GOT3 (cell line): ENCODE results near the gene CCDC187.

Experiments used
- DNase-seq: peaks from one replicate; lab custom pipeline; 2025; ENCODE audit warnings: mixed read lengths; lab: John Stamatoyannopoulos, UW

Gene CCDC187

DNA sequence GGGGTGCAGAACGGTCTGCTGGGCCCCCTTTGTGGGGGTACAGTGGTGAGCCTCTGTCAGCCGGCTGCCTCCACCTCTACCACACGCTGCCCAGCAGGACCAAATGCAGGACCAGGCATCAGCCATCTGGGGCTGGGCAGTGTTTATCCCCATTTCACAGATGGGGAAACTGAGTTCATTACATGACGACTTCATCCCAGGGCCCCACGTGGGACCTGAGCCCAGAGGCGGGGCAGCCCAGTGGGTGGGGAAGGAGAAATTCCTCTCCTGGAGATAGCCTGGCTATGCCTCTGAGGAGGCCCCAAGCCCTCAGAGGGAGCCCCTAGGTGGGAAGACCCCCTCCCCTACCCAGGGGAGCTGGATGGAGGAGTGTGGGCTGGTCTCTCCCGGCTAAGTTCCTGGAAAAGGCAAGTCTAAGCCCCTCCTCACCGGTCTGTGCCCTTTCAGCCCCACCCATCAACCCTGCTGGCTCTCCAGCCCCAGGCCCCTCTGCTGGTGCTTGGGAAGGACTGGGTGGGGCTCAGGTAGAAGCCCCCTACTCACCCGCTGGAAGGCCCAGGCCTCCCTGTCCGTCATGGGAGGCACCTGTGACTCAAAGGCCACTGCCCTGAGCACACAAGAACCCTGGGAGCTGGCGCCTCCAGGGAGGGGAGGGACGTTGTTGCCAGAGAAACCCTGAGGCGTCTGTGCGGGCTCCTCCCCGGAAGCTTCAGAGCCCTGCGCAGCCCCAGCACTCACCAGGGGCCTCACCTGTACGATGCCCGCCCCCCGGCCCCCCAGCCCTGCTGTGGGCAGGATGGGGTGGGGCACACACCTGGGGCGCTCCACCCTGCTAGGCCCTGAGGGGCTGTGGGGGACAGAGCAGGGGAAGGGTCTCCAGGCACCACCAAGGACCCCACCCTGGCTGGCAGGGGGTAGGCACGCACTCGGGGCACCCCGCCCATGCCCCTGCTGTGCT lies 7.4 kb upstream of the CCDC187 start:
- DNase-seq, result no peak

DNA sequence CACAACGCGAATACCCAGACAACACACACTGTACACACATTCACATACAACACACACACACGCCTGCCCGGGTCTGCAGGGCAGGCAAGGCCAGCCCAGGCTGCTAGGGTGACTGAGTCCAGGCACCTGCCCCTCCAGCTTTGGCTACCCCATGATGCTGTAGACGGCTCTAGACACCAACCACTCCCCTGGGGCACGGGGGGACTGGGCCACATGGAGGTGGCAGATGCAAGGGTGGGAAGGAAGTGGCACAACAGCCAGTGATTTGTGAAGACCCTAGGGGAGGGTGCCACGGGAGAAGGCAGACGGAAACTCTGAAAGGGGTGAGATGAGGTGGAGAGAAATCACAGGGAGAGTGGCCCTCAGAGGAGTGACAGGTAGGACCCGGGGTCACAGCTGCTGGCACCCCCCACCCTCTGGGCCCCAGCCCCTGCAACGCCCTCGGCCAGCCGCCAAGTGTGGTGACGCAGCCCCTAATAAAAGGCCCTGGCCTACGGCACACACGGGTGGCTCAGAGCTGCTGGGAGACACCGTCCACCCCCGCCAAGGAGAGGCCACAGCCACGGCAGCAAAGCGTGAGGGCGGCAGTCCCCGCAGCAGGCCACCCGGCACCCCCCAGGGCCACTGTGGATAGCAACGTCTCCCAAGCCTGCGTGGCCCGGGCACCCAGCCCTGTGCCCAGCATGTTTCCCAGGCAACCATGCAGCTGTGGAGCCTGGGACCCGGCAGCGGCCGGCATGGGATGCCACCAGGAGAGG lies 6.6 kb upstream of the CCDC187 start:
- DNase-seq, result no peak

DNA sequence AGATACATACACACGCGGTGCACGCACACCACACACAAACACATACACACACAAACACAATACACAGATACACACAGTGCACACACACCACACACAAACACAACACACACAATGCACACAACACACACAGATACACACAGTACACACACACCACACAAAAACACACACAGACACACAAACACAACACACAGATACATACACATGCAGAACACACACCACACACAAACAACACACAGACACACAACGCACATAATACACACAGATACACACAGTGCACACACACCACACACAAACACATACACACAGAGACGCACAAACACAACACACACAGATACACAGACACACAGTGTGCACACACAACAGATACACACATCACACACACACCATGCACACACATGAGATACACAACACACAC lies 5.9 kb upstream of the CCDC187 start:
- no peak for DNase-seq

DNA sequence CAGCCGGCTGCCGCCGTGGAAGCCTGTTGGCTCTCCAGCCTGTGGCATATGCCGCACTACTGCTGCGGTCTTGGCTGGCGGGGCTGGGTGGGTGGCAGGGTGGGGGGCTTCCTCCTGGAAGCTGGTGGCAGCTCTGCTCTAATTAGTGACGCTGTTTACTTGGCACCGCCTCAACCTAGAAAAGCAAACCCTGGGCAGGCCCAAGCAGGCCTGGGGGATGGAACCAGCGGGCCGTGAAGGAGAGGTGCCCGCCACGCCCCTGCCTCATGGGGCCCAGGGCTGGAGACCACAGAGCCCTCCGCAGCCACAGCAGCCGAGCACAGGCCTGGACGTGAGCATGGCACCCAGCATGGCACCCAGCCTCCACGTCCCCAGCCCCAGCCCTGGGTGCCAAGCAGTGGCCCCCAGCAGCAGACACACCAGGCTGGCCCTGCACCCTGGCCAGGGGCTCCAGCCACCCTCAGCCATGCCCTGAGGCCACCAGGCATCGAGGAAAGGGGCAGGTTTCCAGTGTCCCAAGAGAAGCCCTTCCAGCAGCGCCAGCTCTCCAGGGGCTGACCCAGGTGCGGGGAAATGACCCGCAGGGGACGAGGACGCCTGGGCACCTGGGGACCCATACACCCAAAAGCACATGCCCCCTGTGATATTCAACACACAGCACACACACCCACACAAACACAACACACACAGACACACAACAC lies 5.4 kb upstream of the CCDC187 start:
- no peak for DNase-seq

DNA sequence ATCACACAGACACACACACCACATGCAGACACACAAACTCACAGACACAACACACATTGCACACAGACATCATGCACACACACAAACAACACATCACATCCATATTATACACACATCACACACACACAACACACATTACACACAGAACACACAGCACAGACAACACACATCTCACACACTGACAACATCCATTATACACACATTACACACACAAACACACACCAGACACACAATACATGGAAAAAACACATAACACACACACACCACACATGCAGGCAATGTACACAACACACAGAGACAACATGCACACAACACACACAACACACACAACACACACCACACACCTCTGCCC lies 4.8 kb upstream of the CCDC187 start:
- DNase-seq, result no peak

DNA sequence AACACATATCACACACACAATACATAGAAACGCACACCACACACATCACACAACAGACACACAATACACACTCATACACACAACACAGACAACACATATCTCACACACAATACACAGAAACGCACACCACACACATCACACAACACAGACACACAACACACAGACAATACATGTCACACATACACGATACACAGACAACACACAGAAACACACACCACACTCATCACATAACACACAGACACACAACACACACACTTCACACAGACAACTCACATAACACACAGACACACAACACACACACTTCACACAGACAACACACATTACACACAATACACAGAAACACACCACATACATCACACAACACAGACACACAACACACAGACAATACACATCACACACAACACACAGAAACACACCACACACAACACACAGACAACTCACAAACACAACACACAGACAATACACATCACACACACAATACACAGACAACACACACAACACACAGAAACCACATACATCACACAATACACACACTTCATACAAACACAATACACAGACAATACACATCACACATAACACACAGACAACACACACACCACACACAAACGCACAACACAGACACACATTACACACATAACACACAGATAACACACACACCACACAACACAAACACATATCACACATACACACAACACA lies 4.3 kb upstream of the CCDC187 start:
- no peak for DNase-seq

DNA sequence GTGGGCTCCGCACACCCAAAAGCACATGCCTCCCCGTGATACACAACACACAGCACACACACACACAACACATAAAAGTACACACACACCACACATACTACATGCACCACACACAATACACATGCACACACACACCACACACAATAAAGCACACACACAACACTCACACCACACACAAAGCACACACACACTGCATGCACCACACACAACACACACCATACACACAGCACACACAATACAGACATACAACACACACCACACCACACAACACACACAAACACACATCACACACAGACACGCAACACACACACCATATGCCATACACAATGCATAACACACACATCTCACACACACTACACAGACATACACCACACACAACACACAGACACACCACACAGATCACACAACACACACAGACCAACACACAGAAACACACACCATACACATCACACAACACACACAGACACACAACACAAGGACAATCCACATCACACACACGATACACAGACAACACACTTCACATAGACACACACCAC lies 3.4 kb upstream of the CCDC187 start:
- DNase-seq, result no peak

DNA sequence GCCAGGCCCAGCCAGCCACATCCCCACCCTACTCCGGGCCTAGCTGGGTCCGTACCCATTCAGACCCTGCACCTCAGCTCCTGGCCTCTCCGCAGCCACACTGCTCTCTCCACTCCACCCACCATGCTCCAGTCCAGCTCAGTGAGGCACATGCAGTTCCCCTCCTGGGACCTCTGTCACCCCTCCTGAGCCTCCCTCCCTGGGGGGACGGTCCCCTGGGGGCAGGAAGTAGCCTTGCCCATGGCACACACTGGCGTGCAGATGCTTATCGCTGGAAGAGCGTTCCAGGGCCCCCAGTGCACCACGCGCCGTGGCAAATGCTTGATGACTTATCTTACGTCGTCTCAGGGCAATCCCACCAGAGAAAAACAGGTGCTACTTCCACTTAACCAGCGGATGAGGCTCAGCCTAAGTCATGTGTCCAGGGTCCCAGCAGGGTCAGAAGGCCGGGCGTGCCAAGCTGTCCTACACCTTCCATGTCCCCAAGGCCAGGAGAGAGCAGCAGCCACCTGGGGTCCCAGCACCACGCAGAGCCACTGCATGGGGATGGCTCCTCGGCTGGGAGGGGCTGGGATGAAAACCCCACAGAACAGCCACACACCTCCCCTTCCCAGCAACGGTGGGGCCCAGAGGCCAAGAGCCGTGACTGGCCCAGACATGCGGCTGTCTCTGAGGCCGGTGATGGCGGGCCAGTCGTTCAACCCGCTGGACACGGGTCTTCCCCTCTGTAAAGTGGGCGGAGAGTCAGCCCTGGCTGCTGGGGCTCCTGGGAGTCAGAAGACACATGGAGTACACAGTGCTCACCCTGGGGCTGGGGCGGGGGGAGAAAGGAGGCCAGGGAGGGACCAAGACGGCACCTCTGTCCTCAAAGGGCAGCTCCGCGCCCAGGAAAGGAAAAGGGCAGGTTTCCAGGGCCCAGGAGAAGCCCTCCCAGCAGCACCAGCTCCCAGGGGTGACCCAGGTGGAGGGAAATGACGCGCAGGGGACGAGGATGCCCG lies 2.6 kb upstream of the CCDC187 start:
- no peak for DNase-seq

DNA sequence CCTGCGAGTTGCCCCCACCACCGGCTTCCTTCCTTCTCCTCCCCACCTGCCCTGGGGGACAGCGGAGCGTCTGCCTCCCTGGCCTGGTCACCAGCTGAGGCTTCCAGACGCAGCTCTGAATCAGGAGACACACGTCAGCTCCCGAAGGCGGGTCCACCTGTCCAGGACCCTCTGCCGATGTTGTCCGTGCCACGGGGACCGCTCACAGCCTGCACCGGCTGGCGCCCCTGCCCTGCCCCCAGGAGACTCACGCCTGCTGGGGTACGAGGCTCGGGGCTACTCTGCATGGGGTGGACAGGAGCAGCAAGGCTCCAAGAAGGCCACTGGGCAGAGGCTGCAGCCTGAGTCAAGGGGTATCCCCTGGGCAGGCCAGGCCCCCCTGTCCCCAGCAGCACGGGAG lies 1.9 kb upstream of the CCDC187 start:
- DNase-seq, result no peak

DNA sequence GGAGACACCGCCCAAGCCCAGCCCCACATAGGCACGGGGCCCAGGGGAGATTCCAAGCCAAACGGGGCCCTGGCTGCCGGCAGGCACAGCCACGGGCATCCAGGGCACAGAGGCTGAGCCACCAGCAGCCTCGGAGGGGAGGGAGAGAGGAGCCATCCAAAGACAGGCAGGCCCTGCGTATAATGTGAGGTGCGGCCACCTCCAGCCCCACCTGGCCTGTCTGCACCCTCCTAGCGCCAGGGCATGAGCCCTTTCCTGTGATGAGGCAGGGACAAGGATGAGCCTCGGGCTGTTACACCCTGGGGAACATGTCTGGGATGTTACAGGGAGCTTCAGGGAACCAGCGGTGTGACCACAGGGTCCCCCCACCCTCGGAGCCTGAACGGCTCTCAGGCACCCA lies 1.1 kb upstream of the CCDC187 start:
- DNase-seq, result no peak

DNA sequence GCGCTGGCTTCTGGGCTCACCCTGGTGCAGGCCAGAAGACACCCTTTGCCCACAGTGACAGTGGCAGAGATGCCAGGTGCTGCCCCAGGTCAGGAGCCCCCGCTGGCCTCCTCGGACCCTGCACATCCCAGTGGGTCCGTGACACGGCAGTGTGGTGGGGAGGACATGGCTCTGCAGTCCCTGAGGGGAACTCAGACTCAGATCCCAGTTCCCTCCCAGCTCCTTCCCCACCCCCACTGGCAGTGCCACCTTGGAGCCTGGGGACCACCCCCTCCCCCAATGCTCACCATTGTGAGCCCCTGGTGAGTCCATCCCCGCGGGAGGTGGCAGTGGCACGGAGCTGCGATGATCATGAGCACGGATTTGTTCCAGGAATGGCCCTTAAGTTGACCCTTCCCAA lies 562 bp upstream of the CCDC187 start:
- no peak for DNase-seq

DNA sequence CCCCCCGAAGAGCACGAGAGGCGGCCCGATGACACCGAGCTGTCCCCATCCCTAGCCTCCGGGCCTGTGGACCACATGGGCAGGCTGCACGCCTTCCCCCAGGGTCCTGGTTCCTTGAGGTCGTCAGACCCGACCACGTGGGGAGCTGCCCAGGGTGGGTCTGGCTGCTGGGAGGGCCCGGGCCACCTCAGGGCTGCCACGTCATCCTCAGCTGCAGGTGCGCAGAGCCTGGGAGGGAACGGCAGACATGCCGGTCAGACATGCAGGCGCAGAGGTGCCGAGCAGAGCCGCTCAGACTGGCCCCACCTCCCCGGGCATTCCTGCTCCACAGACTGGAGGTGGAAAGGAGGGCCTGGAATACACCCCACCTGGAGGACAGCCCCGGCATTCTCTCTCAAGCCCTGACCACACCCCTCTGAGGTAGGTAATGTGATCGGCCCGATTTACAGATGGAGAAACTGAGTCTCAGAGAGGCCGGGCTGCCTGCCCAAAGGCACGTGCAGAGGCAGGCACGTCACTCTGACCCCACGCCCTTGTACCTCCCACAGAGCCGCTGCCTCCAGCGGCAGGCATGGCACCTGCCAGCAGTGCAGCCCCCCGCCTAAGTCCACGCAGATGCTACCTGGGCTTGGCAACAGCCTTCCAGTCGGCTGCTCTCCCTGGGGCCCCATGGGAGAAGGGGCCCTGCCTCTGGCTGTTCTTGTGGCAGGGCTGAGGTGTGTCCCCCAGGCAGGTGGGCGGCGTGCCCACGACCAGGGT lies 649 bp downstream of the CCDC187 start:
- no peak for DNase-seq

DNA sequence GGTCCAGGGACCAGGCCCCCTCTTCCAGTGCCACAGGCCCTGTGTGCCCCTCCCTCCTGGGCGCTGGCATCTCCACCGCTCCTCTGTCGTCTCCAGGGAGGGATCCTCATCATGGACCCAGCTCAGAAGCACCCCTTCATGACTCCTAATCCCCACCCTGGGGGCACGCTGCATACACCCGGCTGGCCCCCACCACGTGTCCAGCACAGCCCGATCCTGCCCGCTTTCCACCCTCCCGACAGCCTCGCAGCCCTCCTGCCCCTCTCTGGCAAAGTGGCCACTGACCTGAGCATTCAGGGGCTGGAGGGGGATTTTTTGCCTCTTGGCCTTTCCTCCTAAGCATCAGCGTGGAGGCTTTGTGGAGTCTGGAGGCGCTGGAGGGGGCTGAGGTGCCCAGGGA lies 1.4 kb downstream of the CCDC187 start:
- no peak for DNase-seq

DNA sequence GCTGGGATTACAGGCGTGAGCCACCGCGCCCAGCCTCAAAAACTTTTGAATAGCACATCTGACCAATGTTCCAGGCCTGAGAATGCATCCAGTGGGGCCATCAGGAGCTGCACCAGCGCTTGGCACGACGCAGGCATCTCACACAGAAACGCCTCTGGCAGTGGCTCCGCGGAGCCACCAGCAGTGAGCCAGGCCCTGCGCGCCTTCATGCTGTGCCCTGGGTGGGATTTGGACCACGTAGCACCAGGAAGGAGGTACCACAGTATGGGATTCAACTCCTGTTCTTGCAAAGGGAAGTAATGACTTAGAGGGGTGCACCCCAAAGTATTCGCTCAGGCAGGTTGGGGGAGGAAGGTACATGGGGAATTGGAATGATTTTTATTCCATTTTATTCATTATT lies 3.0 kb downstream of the CCDC187 start:
- no peak for DNase-seq

DNA sequence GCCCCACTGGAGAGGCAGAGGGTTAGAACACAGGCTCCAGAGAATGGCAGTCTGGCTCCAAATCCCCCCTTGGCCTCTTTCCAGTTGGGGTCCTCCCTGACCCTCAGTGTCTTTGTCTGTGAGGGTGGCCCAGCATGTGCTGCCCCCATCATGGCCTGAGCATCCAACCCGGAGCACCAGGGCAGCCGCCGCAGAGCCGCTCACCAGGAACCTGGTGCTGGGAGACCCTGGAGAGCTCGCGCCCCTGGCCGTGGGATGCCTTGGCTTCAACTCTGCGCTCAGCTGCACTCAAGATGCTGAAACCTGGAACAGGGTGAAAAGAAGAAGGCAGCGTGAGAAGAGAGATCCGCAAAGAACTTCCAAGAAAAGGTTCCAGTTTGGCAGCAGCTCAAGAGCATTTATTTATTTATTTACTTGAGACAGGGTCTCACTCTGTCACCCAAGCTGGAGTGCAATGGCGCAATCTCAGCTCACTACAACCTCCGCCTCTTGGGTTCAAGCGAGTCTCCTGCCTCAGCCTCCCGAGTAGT lies 3.8 kb downstream of the CCDC187 start:
- DNase-seq, result no peak

DNA sequence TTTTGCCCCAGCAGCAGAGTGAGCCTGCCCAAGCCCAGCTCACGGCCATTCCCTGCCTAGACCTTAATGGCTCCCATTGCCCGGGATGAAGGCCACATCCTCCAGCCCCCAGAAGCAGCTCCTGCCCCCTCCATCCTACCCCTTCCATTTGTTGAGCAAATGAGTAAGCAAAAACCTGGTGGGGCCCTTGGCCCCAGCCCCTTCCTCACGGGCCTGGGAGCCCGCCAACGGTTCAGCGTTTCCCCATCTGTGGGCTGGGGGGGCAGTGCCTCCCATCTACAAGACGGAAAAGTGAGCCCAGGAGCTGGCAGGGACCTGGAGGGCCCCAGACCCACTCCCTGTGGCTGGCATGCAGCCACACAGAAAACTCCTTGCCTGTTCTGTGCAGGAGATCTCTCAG lies 4.4 kb downstream of the CCDC187 start:
- no peak for DNase-seq

DNA sequence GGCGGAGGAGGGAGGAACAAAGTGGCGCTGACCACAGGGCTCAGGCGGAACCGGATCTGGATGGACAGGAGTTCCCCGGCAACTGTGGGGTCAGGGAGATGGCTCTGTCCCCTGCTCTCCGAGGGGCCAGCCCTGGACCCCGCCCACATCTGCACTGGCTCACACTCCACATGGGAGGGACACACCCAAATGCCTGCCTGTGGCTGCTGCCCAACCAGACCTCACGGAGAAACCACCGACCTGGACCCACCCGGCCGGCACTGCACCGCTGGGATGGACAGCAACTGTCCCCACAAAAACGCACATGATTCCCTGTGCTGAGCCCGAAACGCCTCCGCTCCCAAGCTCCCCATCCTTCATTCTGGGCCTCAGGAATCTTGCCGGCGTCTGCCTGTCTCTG lies 4.8 kb downstream of the CCDC187 start:
- no peak for DNase-seq

DNA sequence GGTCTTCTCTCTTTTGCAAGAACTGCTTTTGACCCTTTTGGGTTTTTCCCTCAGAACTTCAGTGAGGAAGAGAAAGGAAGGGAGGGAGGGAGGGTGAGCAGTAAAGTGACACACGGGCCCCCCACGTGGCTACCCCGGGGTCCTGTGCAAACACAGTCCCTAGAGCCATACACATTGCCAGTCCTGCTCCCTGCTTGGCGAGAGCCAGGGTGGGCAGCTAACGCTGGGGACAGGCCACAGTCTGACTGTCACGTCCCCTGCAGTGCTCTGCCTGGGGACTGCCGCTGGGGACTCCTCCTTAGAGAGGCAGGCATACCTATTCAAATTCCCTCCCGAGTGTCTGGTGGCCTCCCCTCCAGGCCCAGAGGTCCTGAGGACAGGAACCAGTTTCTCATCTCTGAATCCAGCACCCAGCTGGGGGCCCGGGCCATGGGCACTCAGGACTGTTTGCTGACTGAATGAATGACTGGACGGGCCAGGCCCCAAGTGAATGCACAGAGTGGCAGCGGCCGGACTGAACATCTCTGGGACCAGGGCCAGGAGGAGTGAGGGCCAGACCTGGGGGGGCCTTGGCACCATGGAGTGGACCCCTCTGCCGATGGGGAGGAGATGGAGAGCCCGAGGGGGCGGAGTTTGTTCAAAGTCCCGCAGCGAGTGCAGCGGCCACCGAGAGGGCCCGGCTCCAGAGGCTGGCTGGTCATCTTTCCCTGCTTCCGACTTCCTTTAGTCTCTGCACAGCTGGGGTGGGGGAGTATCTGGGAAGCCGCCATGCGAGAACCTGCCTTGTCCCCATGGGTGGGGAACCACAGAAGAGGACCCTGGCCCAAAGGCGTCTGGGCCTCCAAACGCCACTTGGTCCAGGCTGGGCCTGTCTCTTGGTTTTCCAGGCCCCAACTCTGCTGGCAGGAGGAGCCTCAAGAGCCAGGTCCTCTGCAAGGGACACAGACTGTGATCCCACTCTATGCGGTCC lies 5.8 kb downstream of the CCDC187 start:
- DNase-seq, result no peak
